ENCODE data around the gene ENTREP1.

The ENTREP1 gene

GRCh38 chr9:69395718-69396117 is 70.7 kb downstream of the ENTREP1 start:
- no peak overlapping the region for H3K4me3 ChIP-seq (ENCODE audit: low read depth, low read length, poor library complexity, severe bottlenecking)
- H3K9me3 ChIP-seq (ENCODE audit: low read length), result no peaks in the 10 kb centered on the region
- H3K36me3 ChIP-seq (ENCODE audit: insufficient read depth, low read length), result no peaks in the 10 kb centered on the region
- no peak overlapping the region for H3K27ac ChIP-seq (ENCODE audit: low read depth, low read length, poor library complexity, severe bottlenecking)
- no peak overlapping the region for H3K9ac ChIP-seq (ENCODE audit: low read length)
- no peaks in the 10 kb centered on the region for H3F3A ChIP-seq (ENCODE audit: insufficient read depth, low read length)
- TF ChIP-seq CTCF (IDR thresholded peaks at IDR 0.05; ENCODE audit: low read length), result no peak
- no peak for TF ChIP-seq EZH2 (IDR thresholded peaks at IDR 0.05; ENCODE audit: borderline replicate concordance, low read length)
- H3K4me1 ChIP-seq (ENCODE audit: insufficient read depth, low read length, severe bottlenecking), result no peaks in the 10 kb centered on the region
- no peak overlapping the region for H3K4me2 ChIP-seq (ENCODE audit: low read length)
- no peaks in the 10 kb centered on the region for H3K79me2 ChIP-seq (ENCODE audit: insufficient read depth, low read length)
- H4K20me1 ChIP-seq (ENCODE audit: insufficient read depth, low read length), result no peaks in the 10 kb centered on the region
- H2AFZ ChIP-seq (ENCODE audit: low read length), result no peak overlapping the region
- no peaks in the 10 kb centered on the region for H3K27me3 ChIP-seq (ENCODE audit: insufficient read depth, low read length)
- no peaks in the 10 kb centered on the region for H3K9me2 ChIP-seq (ENCODE audit: low read depth, low read length)

GRCh38 chr9:69396759-69397158 is 71.7 kb downstream of the ENTREP1 start:
- Histone ChIP-seq H3K79me2 (ENCODE audit: insufficient read depth, low read length) (no peaks in the 10 kb centered on the region), H4K20me1 (ENCODE audit: insufficient read depth, low read length) (no peaks in the 10 kb centered on the region), H3K9me3 (ENCODE audit: low read length) (no peaks in the 10 kb centered on the region), H3K4me3 (ENCODE audit: low read depth, low read length, poor library complexity, severe bottlenecking) (no peak overlapping the region), H2AFZ (ENCODE audit: low read length) (no peak overlapping the region), H3K9me2 (ENCODE audit: low read depth, low read length) (no peaks in the 10 kb centered on the region), H3K27me3 (ENCODE audit: insufficient read depth, low read length) (no peaks in the 10 kb centered on the region), H3K9ac (ENCODE audit: low read length) (no peak overlapping the region), H3K27ac (ENCODE audit: low read depth, low read length, poor library complexity, severe bottlenecking) (no peak overlapping the region), H3K4me1 (ENCODE audit: insufficient read depth, low read length, severe bottlenecking) (no peaks in the 10 kb centered on the region), H3K36me3 (ENCODE audit: insufficient read depth, low read length) (no peaks in the 10 kb centered on the region), H3K4me2 (ENCODE audit: low read length) (no peak overlapping the region), H3F3A (ENCODE audit: insufficient read depth, low read length) (no peaks in the 10 kb centered on the region)
- TF ChIP-seq CTCF (IDR thresholded peaks at IDR 0.05; ENCODE audit: low read length) (no peak), EZH2 (IDR thresholded peaks at IDR 0.05; ENCODE audit: borderline replicate concordance, low read length) (no peak)

GRCh38 chr9:69397384-69398214 is 72.6 kb downstream of the ENTREP1 start:
- H3K4me2 ChIP-seq (ENCODE audit: low read length), result no peak overlapping the region
- H3K79me2 ChIP-seq (ENCODE audit: insufficient read depth, low read length), result no peaks in the 10 kb centered on the region
- H2AFZ ChIP-seq (ENCODE audit: low read length), result no peak overlapping the region
- no peak overlapping the region for H3K9ac ChIP-seq (ENCODE audit: low read length)
- H3K9me3 ChIP-seq (ENCODE audit: low read length), result no peaks in the 10 kb centered on the region
- no peaks in the 10 kb centered on the region for H3K36me3 ChIP-seq (ENCODE audit: insufficient read depth, low read length)
- H4K20me1 ChIP-seq (ENCODE audit: insufficient read depth, low read length), result no peaks in the 10 kb centered on the region
- H3K27ac ChIP-seq (ENCODE audit: low read depth, low read length, poor library complexity, severe bottlenecking), result no peak overlapping the region
- no peaks in the 10 kb centered on the region for H3K4me1 ChIP-seq (ENCODE audit: insufficient read depth, low read length, severe bottlenecking)
- no peaks in the 10 kb centered on the region for H3K9me2 ChIP-seq (ENCODE audit: low read depth, low read length)
- H3K27me3 ChIP-seq (ENCODE audit: insufficient read depth, low read length), result no peaks in the 10 kb centered on the region
- no peak overlapping the region for H3K4me3 ChIP-seq (ENCODE audit: low read depth, low read length, poor library complexity, severe bottlenecking)
- TF ChIP-seq CTCF (IDR thresholded peaks at IDR 0.05; ENCODE audit: low read length) (no peak), EZH2 (IDR thresholded peaks at IDR 0.05; ENCODE audit: borderline replicate concordance, low read length) (no peak)
- H3F3A ChIP-seq (ENCODE audit: insufficient read depth, low read length), result no peaks in the 10 kb centered on the region
